Prostate gland (tissue), 2 donors: ENCODE results near the gene SESN1. TPM values are rescaled to one million over a fixed set of nuclear protein-coding genes. Genes with fewer than 3 reads are reported as not detected.

Experiments
- DNase-seq: peaks from one replicate; pipeline ENCODE4 v3.0.0-alpha.2; 2019; ENCODE audit warnings: low spot score
- H3K27ac ChIP-seq, 2 donors: fragments of 200-600 bp; sonication (generic); 2 replicates each; pipeline ENCODE4 v1.5.1; 2017 to 2019
- H3K27me3 ChIP-seq: fragments of 200-600 bp; sonication (generic); replicated peaks from 2 replicates; pipeline ENCODE4 v1.5.1; 2019; ENCODE audit not compliant: insufficient read depth
- H3K36me3 ChIP-seq, 2 donors: fragments of 200-600 bp; sonication (generic); 1 replicate in 1 of 2; 2 replicates in 1 of 2; pipeline versions ENCODE4 v1.5.1 to v1.8.1; 2017 to 2019
- H3K4me1 ChIP-seq: fragments of 200-600 bp; sonication (generic); replicated peaks from 2 replicates; pipeline ENCODE4 v1.5.1; 2019
- H3K4me3 ChIP-seq, 2 donors: fragments of 200-600 bp; sonication (generic); 2 replicates each; pipeline ENCODE4 v1.5.1; 2017 to 2019
- H3K9me3 ChIP-seq: fragments of 200-600 bp; sonication (generic); 2 replicates; pipeline ENCODE4 v1.5.1; 2017
- CTCF ChIP-seq, 4 experiments: fragments of 200-600 bp in 2 of 4; fragments of 450-650 bp in 2 of 4; sonication (generic) in 2 of 4; IDR thresholded peaks; 1 replicate in 3 of 4; 2 replicates in 1 of 4; pipeline ENCODE4 v1.5.1; 2016 to 2019; ENCODE audit warnings: antibody characterized with exemption in 4 of 4, mild to moderate bottlenecking in 2 of 4, moderate library complexity in 2 of 4
- POLR2A ChIP-seq: fragments of 450-650 bp; IDR thresholded peaks from one replicate; pipeline ENCODE4 v1.6.1; 2016; ENCODE audit warnings: antibody characterized with exemption, mild to moderate bottlenecking
- POLR2AphosphoS5 ChIP-seq: sonication (generic); formaldehyde crosslinking; IDR thresholded peaks from one replicate; pipeline ENCODE4 v1.6.1; 2017; ENCODE audit warnings: antibody characterized with exemption
- WGBS: methylation state at CpG from one replicate; pipeline ENCODE4 v1.1.5; 2018; 5-methylcytosine and 5-hydroxymethylcytosine counted together
- intact Hi-C: fragments of 100-400 bp; cut with DNase I; formaldehyde crosslinking; loops from one replicate; pipeline ENCODE4 v1.14.2; 2022
- total RNA-seq, 2 donors: library from RNA; depleted of rRNA; stranded (reverse); fragments of >200 nt; gene quantifications; one replicate each; pipeline ENCODE4 v1.1.0, GENCODE V29; 2016

Gene SESN1
- total RNA-seq, 2 donors from 2014 or later: 92.2 to 140 TPM

GRCh38 chr6:108974201-108974600 is 120.4 kb downstream of the SESN1 start:
- no peaks in the 10 kb centered on the region for H3K36me3 ChIP-seq
- no peak overlapping the region for H3K4me3 ChIP-seq
- intact Hi-C loops: no loop called here
- no peak overlapping the region for H3K27ac ChIP-seq
- no peaks in the 10 kb centered on the region for H3K4me1 ChIP-seq
- 89% methylated on average over 1 of the region's 1 CpG for WGBS
- no peak for DNase-seq
- TF ChIP-seq POLR2AphosphoS5: no peak
- no peak for TF ChIP-seq POLR2A
- no peak for TF ChIP-seq CTCF (IDR thresholded peaks at IDR 0.05)
- no peaks in the 10 kb centered on the region for H3K9me3 ChIP-seq
- no peaks in the 10 kb centered on the region for H3K27me3 ChIP-seq

- Histone ChIP-seq H3K36me3 (no peaks in the 10 kb centered on the region), H3K4me3 (no peak overlapping the region), H3K27ac (no peak overlapping the region), H3K27me3 (no peaks in the 10 kb centered on the region), H3K9me3 (no peaks in the 10 kb centered on the region), H3K4me1 (no peaks in the 10 kb centered on the region)
- DNase-seq: no peak
- WGBS: 87% methylated on average over 2 of the region's 2 CpGs
- intact Hi-C loops: no loop called here
- no peak for TF ChIP-seq POLR2A
- no peak for TF ChIP-seq POLR2AphosphoS5
- no peak for TF ChIP-seq CTCF (IDR thresholded peaks at IDR 0.05)
These were observed 124.9 kb downstream of the SESN1 start for GRCh38 chr6:108969776-108970175.

GRCh38 chr6:108968325-108969316 is 126.0 kb downstream of the SESN1 start:
- no peak for DNase-seq
- Histone ChIP-seq H3K36me3 (no peaks in the 10 kb centered on the region), H3K27me3 (no peaks in the 10 kb centered on the region), H3K9me3 (no peaks in the 10 kb centered on the region), H3K4me1 (no peaks in the 10 kb centered on the region), H3K4me3 (no peak overlapping the region), H3K27ac (no peak overlapping the region)
- intact Hi-C loops: no loop called here
- TF ChIP-seq CTCF (IDR thresholded peaks at IDR 0.05) (no peak), POLR2A (no peak), POLR2AphosphoS5 (no peak)
- WGBS: 81% methylated on average over 14 of the region's 14 CpGs

GRCh38 chr6:108966855-108967755 is 127.5 kb downstream of the SESN1 start:
- WGBS: 58% methylated on average over 12 of the region's 12 CpGs
- Histone ChIP-seq H3K4me3 (no peak overlapping the region), H3K36me3 (no peaks in the 10 kb centered on the region), H3K27ac (no peak overlapping the region), H3K27me3 (no peaks in the 10 kb centered on the region), H3K4me1 (no peaks in the 10 kb centered on the region), H3K9me3 (no peaks in the 10 kb centered on the region)
- intact Hi-C loops: no loop called here
- no peak for TF ChIP-seq POLR2A
- TF ChIP-seq POLR2AphosphoS5: no peak
- TF ChIP-seq CTCF (IDR thresholded peaks at IDR 0.05): no peak
- DNase-seq: no peak
